BLaER1 treated with 17β-estradiol and CSF1 and Interleukin-3, amounts not matched to agents 10 nM and 100 nM (cell line): Measurements from ENCODE around the gene EMID1.
A peak's percentile ranks its signal among the peaks of the same experiment; 100 is the strongest.
"Not testable (repeated sequence)": the region's sequence is repeated elsewhere in the genome, so short reads cannot be mapped to it uniquely, and the experiment has no call there.

Experiments
- H3K27ac ChIP-seq, 11 experiments: shearing (Covaris generic); formaldehyde crosslinking; 2 replicates each; pipeline ENCODE4 v1.8.1; 2022
- H3K27me3 ChIP-seq, 11 experiments: shearing (Covaris generic); formaldehyde crosslinking; 2 replicates each; pipeline ENCODE4 v1.8.1; 2022
- H3K36me3 ChIP-seq, 11 experiments: shearing (Covaris generic); formaldehyde crosslinking; 2 replicates each; pipeline ENCODE4 v1.8.1; 2022
- H3K4me1 ChIP-seq, 10 experiments: shearing (Covaris generic); formaldehyde crosslinking; 2 replicates each; pipeline ENCODE4 v1.8.1; 2022
- H3K4me2 ChIP-seq, 11 experiments: shearing (Covaris generic); formaldehyde crosslinking; 2 replicates each; pipeline ENCODE4 v1.8.1; 2022
- H3K4me3 ChIP-seq, 10 experiments: shearing (Covaris generic); formaldehyde crosslinking; 2 replicates each; pipeline ENCODE4 v1.8.1; 2022
- H3K9ac ChIP-seq, 11 experiments: shearing (Covaris generic); formaldehyde crosslinking; 2 replicates each; pipeline ENCODE4 v1.8.1; 2022
- H3K9me3 ChIP-seq, 11 experiments: shearing (Covaris generic); formaldehyde crosslinking; replicated peaks in 1 of 11; 2 replicates each; pipeline ENCODE4 v1.8.1; 2022
- H4K20me1 ChIP-seq, 11 experiments: shearing (Covaris generic); formaldehyde crosslinking; 2 replicates each; pipeline ENCODE4 v1.8.1; 2022
- Cebpa-rat ChIP-seq, 11 experiments: shearing (Covaris generic); IDR thresholded peaks; 2 replicates each; pipeline ENCODE4 v1.8.1; 2022

Gene EMID1

GRCh38 chr22:29245626-29246385 is 40.1 kb downstream of the EMID1 start:
- H3K9me3 ChIP-seq: peaks cover 27 to 33% (median 30%) of the 10 kb centered on the region in 11 experiments
- H3K9ac ChIP-seq: no peak overlapping the region
- H3K4me3 ChIP-seq: no peak overlapping the region
- H3K27me3 ChIP-seq: peaks cover 0 to 5% (median 0%) of the 10 kb centered on the region in 11 experiments; a peak in 1 of 22 replicates
- H4K20me1 ChIP-seq: peaks cover 0 to 13% (median 0%) of the 10 kb centered on the region in 11 experiments; a peak in 2 of 22 replicates
- no peak for TF ChIP-seq Cebpa-rat (IDR thresholded peaks at IDR 0.05)
- H3K4me2 ChIP-seq: no peak overlapping the region
- peaks cover 0 to 5% (median 0%) of the 10 kb centered on the region in 10 experiments; a peak in 1 of 20 replicates for H3K4me1 ChIP-seq
- no peaks in the 10 kb centered on the region for H3K36me3 ChIP-seq
- no peak overlapping the region for H3K27ac ChIP-seq

GRCh38 chr22:29247891-29248290 is 42.2 kb downstream of the EMID1 start:
- H3K4me3 ChIP-seq, H3K4me2 ChIP-seq, H3K27me3 ChIP-seq, H3K27ac ChIP-seq, H3K9ac ChIP-seq, H3K36me3 ChIP-seq, H3K4me1 ChIP-seq: not testable (repeated sequence)
- peaks cover 6 to 12% (median 9%) of the 10 kb centered on the region in 11 experiments for H3K9me3 ChIP-seq
- peaks cover 0 to 13% (median 0%) of the 10 kb centered on the region in 11 experiments; a peak in 3 of 22 replicates for H4K20me1 ChIP-seq

GRCh38 chr22:29251265-29251664 is 45.6 kb downstream of the EMID1 start:
- no peaks in the 10 kb centered on the region for H3K9me3 ChIP-seq
- peaks cover 0 to 4% (median 0%) of the 10 kb centered on the region in 11 experiments; a peak in 2 of 22 replicates for H4K20me1 ChIP-seq
- H3K27ac ChIP-seq: no peak overlapping the region
- no peaks in the 10 kb centered on the region for H3K36me3 ChIP-seq
- H3K9ac ChIP-seq: no peak overlapping the region
- no peak for TF ChIP-seq Cebpa-rat (IDR thresholded peaks at IDR 0.05)
- no peaks in the 10 kb centered on the region for H3K27me3 ChIP-seq
- H3K4me2 ChIP-seq: no peak overlapping the region
- H3K4me1 ChIP-seq: peaks cover 0 to 9% (median 2%) of the 10 kb centered on the region in 10 experiments; a peak in 8 of 20 replicates
- H3K4me3 ChIP-seq: no peak overlapping the region

GRCh38 chr22:29251981-29252911 is 46.5 kb downstream of the EMID1 start:
- Histone ChIP-seq H3K4me3 (no peak overlapping the region), H3K36me3 (no peaks in the 10 kb centered on the region), H3K4me2 (no peak overlapping the region), H3K4me1 (peaks cover 0 to 9% (median 2%) of the 10 kb centered on the region in 10 experiments; a peak in 8 of 20 replicates), H3K27ac (no peak overlapping the region), H3K9me3 (no peaks in the 10 kb centered on the region), H3K9ac (no peak overlapping the region), H3K27me3 (no peaks in the 10 kb centered on the region), H4K20me1 (no peaks in the 10 kb centered on the region; a peak in 2 of 22 replicates)
- no peak for TF ChIP-seq Cebpa-rat (IDR thresholded peaks at IDR 0.05)

- Histone ChIP-seq H3K36me3 (no peaks in the 10 kb centered on the region; a peak in 1 of 22 replicates), H3K9ac (no peak overlapping the region), H3K27me3 (no peaks in the 10 kb centered on the region), H3K27ac (no peak overlapping the region), H3K4me2 (peak overlapping the region in 3 of 11 experiments; percentile 12 to 24 (median 17); a peak in 1 of 22 replicates), H3K4me1 (peaks cover 0 to 9% (median 6%) of the 10 kb centered on the region in 10 experiments; a peak in 9 of 20 replicates), H4K20me1 (peaks cover 0 to 11% (median 0%) of the 10 kb centered on the region in 11 experiments; a peak in 8 of 22 replicates), H3K9me3 (no peaks in the 10 kb centered on the region), H3K4me3 (no peak overlapping the region)
- no peak for TF ChIP-seq Cebpa-rat (IDR thresholded peaks at IDR 0.05)
Observed at GRCh38 chr22:29253561-29254285, 48.0 kb downstream of the EMID1 start.

- Histone ChIP-seq H3K4me3 (no peak overlapping the region), H4K20me1 (peaks cover 0 to 17% (median 0%) of the 10 kb centered on the region in 11 experiments; a peak in 10 of 22 replicates), H3K36me3 (peaks cover 0 to 4% (median 0%) of the 10 kb centered on the region in 11 experiments; a peak in 3 of 22 replicates), H3K27ac (no peak overlapping the region), H3K27me3 (no peaks in the 10 kb centered on the region), H3K9me3 (no peaks in the 10 kb centered on the region), H3K4me2 (peak overlapping the region in 4 of 11 experiments; percentile 12 to 26 (median 20); a peak in 3 of 22 replicates), H3K9ac (no peak overlapping the region), H3K4me1 (peaks cover 0 to 9% (median 6%) of the 10 kb centered on the region in 10 experiments; a peak in 9 of 20 replicates)
- TF ChIP-seq Cebpa-rat (IDR thresholded peaks at IDR 0.05): no peak
Observed at GRCh38 chr22:29254286-29254660, 48.6 kb downstream of the EMID1 start.

- H3K4me2 ChIP-seq: no peak overlapping the region
- H3K27ac ChIP-seq: no peak overlapping the region
- H3K4me1 ChIP-seq: peaks cover 0 to 11% (median 6%) of the 10 kb centered on the region in 10 experiments; a peak in 9 of 20 replicates
- peaks cover 0 to 25% (median 7%) of the 10 kb centered on the region in 11 experiments; a peak in 11 of 22 replicates for H4K20me1 ChIP-seq
- no peak for TF ChIP-seq Cebpa-rat (IDR thresholded peaks at IDR 0.05)
- H3K9me3 ChIP-seq: no peaks in the 10 kb centered on the region
- no peaks in the 10 kb centered on the region for H3K27me3 ChIP-seq
- H3K36me3 ChIP-seq: peaks cover 0 to 13% (median 5%) of the 10 kb centered on the region in 11 experiments; a peak in 8 of 22 replicates
- no peak overlapping the region for H3K4me3 ChIP-seq
- no peak overlapping the region for H3K9ac ChIP-seq
Observed at GRCh38 chr22:29255064-29255621, 49.4 kb downstream of the EMID1 start.
